Left lung (tissue), 10 donors: ENCODE data around the gene OTUB2. TPM values are rescaled to one million over a fixed set of nuclear protein-coding genes. Genes with fewer than 3 reads are reported as not detected.

Source experiments
- ATAC-seq: fragments of 200-7000 bp; cut with Tn5 transposase; one replicate; pipeline ENCODE4 v1.9.1; 2020; ENCODE audit warnings: moderate library complexity
- DNase-seq, 4 donors: peaks; one replicate each; pipeline ENCODE4 v3.0.0-alpha.2; 2013 to 2020
- H3K27ac ChIP-seq, 2 donors: fragments of 200-600 bp; sonication (generic) in 1 of 2; one replicate each; pipeline versions ENCODE4 v1.5.0 to v1.8.0; 2020 to 2021
- H3K27me3 ChIP-seq, 2 donors: fragments of 200-600 bp; sonication (generic) in 1 of 2; one replicate each; pipeline versions ENCODE4 v1.5.0 to v1.8.0; 2020 to 2021
- H3K36me3 ChIP-seq, 2 donors: fragments of 200-600 bp; sonication (generic) in 1 of 2; one replicate each; pipeline versions ENCODE4 v1.5.0 to v1.8.0; 2020 to 2021
- H3K4me1 ChIP-seq, 2 donors: fragments of 200-600 bp; one replicate each; pipeline ENCODE4 v1.8.0; 2021
- H3K4me3 ChIP-seq, 2 donors: fragments of 200-600 bp; sonication (generic) in 1 of 2; one replicate each; pipeline versions ENCODE4 v1.5.0 to v1.8.0; 2020 to 2021; ENCODE audit warnings: mild to moderate bottlenecking in 1 of 2
- H3K9me3 ChIP-seq, 2 donors: fragments of 200-600 bp; sonication (generic) in 1 of 2; one replicate each; pipeline versions ENCODE4 v1.5.0 to v1.8.0; 2020 to 2021
- CTCF ChIP-seq, 2 donors: fragments of 200-600 bp; sonication (generic) in 1 of 2; IDR thresholded peaks; one replicate each; pipeline versions ENCODE4 v1.5.0 to v1.8.0; 2021; ENCODE audit warnings: antibody characterized with exemption in 2 of 2
- intact Hi-C, 2 donors: fragments of 100-400 bp; cut with DNase I; formaldehyde crosslinking; loops; one replicate each; pipeline versions ENCODE4 v1.11.2 to v1.14.2; 2022
- polyA plus RNA-seq, 6 donors: library from polyadenylated mRNA; unstranded; fragments of 120-200 nt; gene quantifications; one replicate each; pipeline ENCODE4 v1.2.1, GENCODE V29; 2013; ENCODE audit not compliant: insufficient read length in 6 of 6
- total RNA-seq, 2 donors: library from RNA; stranded (reverse); fragmentation: NEBNext Ultra II Directional; extraction: Animal tissue kit (Norgen Biotek cat#: 25700); gene quantifications; one replicate each; pipeline ENCODE4 v1.2.1, GENCODE V29; 2021
- donor health status: DM: no; HTN: yes; CAD: no.
- donor health status: DM: no; HTN: no; CAD: no.

The OTUB2 gene
- total and polyA plus RNA-seq, 8 donors = 1.2 to 5.4 (median 3.9) TPM

DNA sequence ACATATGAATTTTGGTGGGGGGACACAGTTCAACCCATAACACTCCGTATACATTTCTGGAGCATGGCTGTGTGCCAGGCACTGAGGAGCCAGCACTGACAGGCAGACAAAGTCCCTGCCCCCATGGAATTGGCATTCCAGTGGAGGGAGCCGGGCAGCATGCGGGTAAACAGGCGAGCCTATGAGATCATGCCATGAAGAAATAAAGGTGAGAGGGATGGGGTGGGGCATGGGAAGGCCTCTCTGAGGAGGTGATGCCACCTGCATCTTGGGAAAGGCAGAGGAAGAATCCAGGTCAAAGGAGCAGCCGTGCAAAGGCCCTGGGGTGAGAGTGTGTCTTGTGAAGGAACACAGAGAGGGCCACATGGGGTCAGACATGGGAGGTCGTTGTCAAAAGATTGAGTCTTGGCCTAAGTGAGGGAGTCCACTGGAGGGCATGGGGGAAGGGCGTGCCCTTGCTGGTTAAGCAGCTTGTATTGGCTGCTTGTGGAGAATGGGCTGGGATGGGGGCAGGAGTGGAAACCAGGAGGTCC, 3.6 kb downstream of the OTUB2 start:
- Histone ChIP-seq H3K9me3 (no peaks in the 10 kb centered on the region), H3K4me3 (no peak overlapping the region), H3K36me3 (no peaks in the 10 kb centered on the region), H3K4me1 (peaks cover 5 to 23% of the 10 kb centered on the region in 2 donors), H3K27ac (no peak overlapping the region), H3K27me3 (no peaks in the 10 kb centered on the region)
- ATAC-seq (no peak), DNase-seq (no peak)
- intact Hi-C loops = loop anchor here in 1 of 2 donors (5.0 kb wide), 1 partner anchor 108 kb away; no protein-coding TSS in a partner anchor
- no peak for TF ChIP-seq CTCF (IDR thresholded peaks at IDR 0.05)

- Histone ChIP-seq H3K27me3 (no peaks in the 10 kb centered on the region), H3K4me3 (no peak overlapping the region), H3K9me3 (no peaks in the 10 kb centered on the region), H3K4me1 (peaks cover 5 to 21% of the 10 kb centered on the region in 2 donors), H3K27ac (no peak overlapping the region), H3K36me3 (no peaks in the 10 kb centered on the region)
- no peak for DNase-seq
- intact Hi-C loops = loop anchor here in 1 of 2 donors (5.0 kb wide), 1 partner anchor 107 kb away; no protein-coding TSS in a partner anchor
- no peak for ATAC-seq
- TF ChIP-seq CTCF (IDR thresholded peaks at IDR 0.05) = no peak
Measured at GRCh38 chr14:94030571-94030970, 4.4 kb downstream of the OTUB2 start.

GRCh38 chr14:94031161-94031882, 5.2 kb downstream of the OTUB2 start:
- intact Hi-C loops = loop anchor here in 1 of 2 donors (5.0 kb wide), 1 partner anchor 106 kb away; no protein-coding TSS in a partner anchor
- TF ChIP-seq CTCF (IDR thresholded peaks at IDR 0.05) = no peak
- H3K9me3 ChIP-seq = no peaks in the 10 kb centered on the region
- H3K4me1 ChIP-seq = peaks cover 5 to 16% of the 10 kb centered on the region in 2 donors
- H3K27me3 ChIP-seq = no peaks in the 10 kb centered on the region
- H3K4me3 ChIP-seq = no peak overlapping the region
- no peak overlapping the region for H3K27ac ChIP-seq
- ATAC-seq (no peak), DNase-seq (no peak)
- H3K36me3 ChIP-seq = no peaks in the 10 kb centered on the region

GRCh38 chr14:94031883-94032279, 5.7 kb downstream of the OTUB2 start:
- peaks cover 2 to 12% of the 10 kb centered on the region in 2 donors for H3K4me1 ChIP-seq
- no peak for DNase-seq
- intact Hi-C loops = loop anchor here in 1 of 2 donors (5.0 kb wide), 1 partner anchor 105 kb away; no protein-coding TSS in a partner anchor

More at GRCh38 chr14:94031883-94032279, 5.7 kb downstream of the OTUB2 start:
- H3K27ac ChIP-seq = no peak overlapping the region
- no peak overlapping the region for H3K4me3 ChIP-seq
- TF ChIP-seq CTCF (IDR thresholded peaks at IDR 0.05) = no peak
- H3K27me3 ChIP-seq = no peaks in the 10 kb centered on the region
- H3K36me3 ChIP-seq = no peaks in the 10 kb centered on the region
- H3K9me3 ChIP-seq = no peaks in the 10 kb centered on the region
- no peak for ATAC-seq
